Measurements from ENCODE around the gene TSHZ2. TPM values are rescaled to one million over a fixed set of nuclear protein-coding genes. Genes with fewer than 3 reads are reported as not detected.

Gene TSHZ2
- polyA plus RNA-seq, 1 donor from 2014 or later, result 4.6 TPM

DNA sequence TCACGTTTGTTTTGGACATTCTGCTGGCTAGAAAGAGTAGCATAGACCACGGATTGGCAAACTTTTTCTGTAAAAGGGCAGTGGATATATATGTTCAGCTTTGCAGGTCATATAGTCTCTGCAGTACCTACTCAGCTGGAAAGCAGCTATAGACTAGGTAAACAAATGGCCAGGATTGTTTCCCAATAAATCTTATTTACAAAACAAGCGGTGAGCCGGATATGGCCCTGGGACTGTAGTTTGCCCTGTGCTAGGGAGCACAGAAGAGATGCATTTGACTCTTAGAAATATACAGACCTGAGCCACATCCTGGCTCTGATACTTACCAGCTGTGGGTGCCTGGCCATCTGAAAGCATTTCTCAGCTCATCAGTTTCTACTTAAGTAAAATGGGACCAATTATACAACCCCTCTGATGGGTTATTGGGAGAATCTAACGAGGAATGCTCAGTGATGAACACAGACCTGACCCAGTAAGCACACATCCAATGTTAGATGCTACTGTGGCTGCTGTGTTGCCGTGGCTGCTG is 120.7 kb downstream of the TSHZ2 start:
- Histone ChIP-seq H4K20me1 (ENCODE audit: insufficient read depth) (no peaks in the 10 kb centered on the region), H3K4me2 (ENCODE audit: low read length) (no peak overlapping the region), H3K9me2 (ENCODE audit: insufficient read depth, low read length) (no peaks in the 10 kb centered on the region), H3F3A (ENCODE audit: insufficient read depth, low read length, poor library complexity, severe bottlenecking) (no peaks in the 10 kb centered on the region), H3K4me3 (ENCODE audit: low read length) (no peak overlapping the region), H3K9me3 (ENCODE audit: low read length) (no peaks in the 10 kb centered on the region), H3K27me3 (ENCODE audit: insufficient read depth, low read depth, low read length) (no peaks in the 10 kb centered on the region), H3K79me2 (replicated peaks; ENCODE audit: insufficient read depth, low read length) (no peaks in the 10 kb centered on the region), H3K9ac (ENCODE audit: low read length) (no peak overlapping the region), H3K27ac (ENCODE audit: low read length) (no peak overlapping the region), H2AFZ (ENCODE audit: low read depth, low read length) (no peak overlapping the region), H3K36me3 (ENCODE audit: insufficient read depth, low read length) (no peaks in the 10 kb centered on the region)
- TF ChIP-seq, protein P1, sequence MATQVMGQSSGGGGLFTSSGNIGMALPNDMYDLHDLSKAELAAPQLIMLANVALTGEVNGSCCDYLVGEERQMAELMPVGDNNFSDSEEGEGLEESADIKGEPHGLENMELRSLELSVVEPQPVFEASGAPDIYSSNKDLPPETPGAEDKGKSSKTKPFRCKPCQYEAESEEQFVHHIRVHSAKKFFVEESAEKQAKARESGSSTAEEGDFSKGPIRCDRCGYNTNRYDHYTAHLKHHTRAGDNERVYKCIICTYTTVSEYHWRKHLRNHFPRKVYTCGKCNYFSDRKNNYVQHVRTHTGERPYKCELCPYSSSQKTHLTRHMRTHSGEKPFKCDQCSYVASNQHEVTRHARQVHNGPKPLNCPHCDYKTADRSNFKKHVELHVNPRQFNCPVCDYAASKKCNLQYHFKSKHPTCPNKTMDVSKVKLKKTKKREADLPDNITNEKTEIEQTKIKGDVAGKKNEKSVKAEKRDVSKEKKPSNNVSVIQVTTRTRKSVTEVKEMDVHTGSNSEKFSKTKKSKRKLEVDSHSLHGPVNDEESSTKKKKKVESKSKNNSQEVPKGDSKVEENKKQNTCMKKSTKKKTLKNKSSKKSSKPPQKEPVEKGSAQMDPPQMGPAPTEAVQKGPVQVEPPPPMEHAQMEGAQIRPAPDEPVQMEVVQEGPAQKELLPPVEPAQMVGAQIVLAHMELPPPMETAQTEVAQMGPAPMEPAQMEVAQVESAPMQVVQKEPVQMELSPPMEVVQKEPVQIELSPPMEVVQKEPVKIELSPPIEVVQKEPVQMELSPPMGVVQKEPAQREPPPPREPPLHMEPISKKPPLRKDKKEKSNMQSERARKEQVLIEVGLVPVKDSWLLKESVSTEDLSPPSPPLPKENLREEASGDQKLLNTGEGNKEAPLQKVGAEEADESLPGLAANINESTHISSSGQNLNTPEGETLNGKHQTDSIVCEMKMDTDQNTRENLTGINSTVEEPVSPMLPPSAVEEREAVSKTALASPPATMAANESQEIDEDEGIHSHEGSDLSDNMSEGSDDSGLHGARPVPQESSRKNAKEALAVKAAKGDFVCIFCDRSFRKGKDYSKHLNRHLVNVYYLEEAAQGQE (IDR thresholded peaks at IDR 0.05; ENCODE audit: borderline replicate concordance), result no peak
- TF ChIP-seq SMC3 (conservative IDR thresholded peaks at IDR 0.05; ENCODE audit: poor library complexity), result no peak
- TF ChIP-seq RAD21 (conservative IDR thresholded peaks at IDR 0.05), result no peak
- no peak for TF ChIP-seq POLR2AphosphoS5 (IDR thresholded peaks at IDR 0.05)
- TF ChIP-seq, protein P2, sequence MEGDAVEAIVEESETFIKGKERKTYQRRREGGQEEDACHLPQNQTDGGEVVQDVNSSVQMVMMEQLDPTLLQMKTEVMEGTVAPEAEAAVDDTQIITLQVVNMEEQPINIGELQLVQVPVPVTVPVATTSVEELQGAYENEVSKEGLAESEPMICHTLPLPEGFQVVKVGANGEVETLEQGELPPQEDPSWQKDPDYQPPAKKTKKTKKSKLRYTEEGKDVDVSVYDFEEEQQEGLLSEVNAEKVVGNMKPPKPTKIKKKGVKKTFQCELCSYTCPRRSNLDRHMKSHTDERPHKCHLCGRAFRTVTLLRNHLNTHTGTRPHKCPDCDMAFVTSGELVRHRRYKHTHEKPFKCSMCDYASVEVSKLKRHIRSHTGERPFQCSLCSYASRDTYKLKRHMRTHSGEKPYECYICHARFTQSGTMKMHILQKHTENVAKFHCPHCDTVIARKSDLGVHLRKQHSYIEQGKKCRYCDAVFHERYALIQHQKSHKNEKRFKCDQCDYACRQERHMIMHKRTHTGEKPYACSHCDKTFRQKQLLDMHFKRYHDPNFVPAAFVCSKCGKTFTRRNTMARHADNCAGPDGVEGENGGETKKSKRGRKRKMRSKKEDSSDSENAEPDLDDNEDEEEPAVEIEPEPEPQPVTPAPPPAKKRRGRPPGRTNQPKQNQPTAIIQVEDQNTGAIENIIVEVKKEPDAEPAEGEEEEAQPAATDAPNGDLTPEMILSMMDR (IDR thresholded peaks at IDR 0.05; ENCODE audit: poor library complexity, severe bottlenecking), result no peak
- TF ChIP-seq TAF1 (IDR thresholded peaks at IDR 0.05; ENCODE audit: low read depth), result no peak
- TF ChIP-seq EZH2 (IDR thresholded peaks at IDR 0.05; ENCODE audit: borderline replicate concordance, insufficient read depth, low read length, poor library complexity, severe bottlenecking), result no peak
- TF ChIP-seq MXI1 (conservative IDR thresholded peaks at IDR 0.05; ENCODE audit: poor library complexity, severe bottlenecking), result no peak

DNA sequence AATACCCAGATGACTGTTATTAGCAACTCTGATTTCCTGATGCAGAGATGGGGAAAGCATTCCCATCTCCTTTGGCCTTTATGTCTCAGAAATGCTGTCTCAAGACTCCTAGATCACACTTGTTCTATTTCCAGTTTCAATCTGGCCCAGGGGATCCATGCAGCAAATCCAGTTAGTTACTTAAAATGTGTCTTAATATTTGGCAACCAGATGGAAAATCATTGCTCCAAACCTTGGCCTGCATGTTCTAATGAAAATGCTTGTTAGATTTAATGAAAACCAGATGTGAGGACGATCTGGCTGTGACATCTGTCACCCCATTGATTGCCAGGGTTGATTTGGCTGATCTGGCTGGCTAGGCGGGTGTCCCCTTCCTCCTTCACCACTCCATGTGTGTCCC is 125.2 kb downstream of the TSHZ2 start:
- no peak overlapping the region for H3K4me3 ChIP-seq (ENCODE audit: low read length)
- H3K79me2 ChIP-seq (replicated peaks; ENCODE audit: insufficient read depth, low read length), result no peaks in the 10 kb centered on the region
- no peaks in the 10 kb centered on the region for H3K9me2 ChIP-seq (ENCODE audit: insufficient read depth, low read length)
- TF ChIP-seq SMC3 (conservative IDR thresholded peaks at IDR 0.05; ENCODE audit: poor library complexity) (no peak), EP300 (conservative IDR thresholded peaks at IDR 0.05; ENCODE audit: poor library complexity, severe bottlenecking) (no peak), MXI1 (conservative IDR thresholded peaks at IDR 0.05; ENCODE audit: poor library complexity, severe bottlenecking) (no peak), RAD21 (conservative IDR thresholded peaks at IDR 0.05) (no peak), EZH2 (IDR thresholded peaks at IDR 0.05; ENCODE audit: borderline replicate concordance, insufficient read depth, low read length, poor library complexity, severe bottlenecking) (no peak), POLR2AphosphoS5 (IDR thresholded peaks at IDR 0.05) (no peak), TAF1 (IDR thresholded peaks at IDR 0.05; ENCODE audit: low read depth) (no peak)
- TF ChIP-seq, protein P2 (IDR thresholded peaks at IDR 0.05; ENCODE audit: poor library complexity, severe bottlenecking), result no peak
- TF ChIP-seq, protein P1 (IDR thresholded peaks at IDR 0.05; ENCODE audit: borderline replicate concordance), result no peak
- no peaks in the 10 kb centered on the region for H3K27me3 ChIP-seq (ENCODE audit: insufficient read depth, low read depth, low read length)
- no peak overlapping the region for H3K27ac ChIP-seq (ENCODE audit: low read length)
- H4K20me1 ChIP-seq (ENCODE audit: insufficient read depth), result no peaks in the 10 kb centered on the region
- H2AFZ ChIP-seq (ENCODE audit: low read depth, low read length), result no peak overlapping the region
- H3K9me3 ChIP-seq (ENCODE audit: low read length), result no peaks in the 10 kb centered on the region
- H3K36me3 ChIP-seq (ENCODE audit: insufficient read depth, low read length), result no peaks in the 10 kb centered on the region
- H3K4me2 ChIP-seq (ENCODE audit: low read length), result no peak overlapping the region
- no peaks in the 10 kb centered on the region for H3F3A ChIP-seq (ENCODE audit: insufficient read depth, low read length, poor library complexity, severe bottlenecking)
- H3K9ac ChIP-seq (ENCODE audit: low read length), result no peak overlapping the region
